ENCODE results near the gene PSME1. TPM values are rescaled to one million over a fixed set of nuclear protein-coding genes. Genes with fewer than 3 reads are reported as not detected.

PSME1 gene
- total and polyA plus RNA-seq, 2 of the 13 experiments (the other 11 are each of a cell fraction or from before 2014, with no cell fraction given): 159 to 608 TPM

DNA sequence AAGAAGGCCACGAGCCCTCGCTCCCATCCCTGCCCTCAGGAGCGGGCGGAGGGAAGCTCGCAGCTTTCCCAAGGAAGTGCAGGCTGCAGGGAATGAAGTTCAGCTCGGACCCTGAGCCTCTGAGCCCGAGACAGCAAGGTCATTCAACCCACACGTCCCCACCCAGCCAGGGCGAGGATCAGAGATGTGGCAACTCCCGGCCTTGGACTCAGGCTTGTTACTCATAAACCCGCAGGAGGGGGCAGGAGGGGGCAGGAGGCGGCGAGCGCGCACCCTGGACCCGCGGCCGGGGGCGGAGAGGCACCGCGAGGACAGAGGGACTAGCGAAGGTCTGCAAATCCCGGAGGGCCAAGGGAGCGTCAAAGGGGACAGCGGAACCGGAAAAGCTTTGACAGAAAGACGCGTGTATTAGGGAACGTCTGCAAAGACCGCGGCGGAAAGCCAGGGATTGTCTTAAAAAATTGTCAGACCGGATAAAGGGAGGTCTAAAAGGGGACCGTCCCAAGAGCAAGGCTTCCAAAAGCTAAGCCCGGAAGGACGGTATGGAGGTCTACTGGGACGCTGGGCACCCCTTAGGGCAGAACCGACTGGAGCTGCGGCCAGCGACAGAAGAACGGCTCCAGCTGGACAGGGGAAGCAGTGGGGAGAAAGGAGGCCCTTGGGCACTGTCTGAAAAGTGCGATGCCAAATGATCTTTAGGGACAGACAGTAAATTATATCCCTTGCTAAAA lies 22.0 kb upstream of the PSME1 start (continued):
- TF ChIP-seq TBP (CRISPR knock-in tag; IDR thresholded peaks at IDR 0.05): peak; percentile 31
- peak; percentile 98 for TF ChIP-seq ZNF713 (CRISPR knock-in tag; IDR thresholded peaks at IDR 0.05)
- TF ChIP-seq MNT (IDR thresholded peaks at IDR 0.05): peak; percentile 74
- peak; percentile 68; the same call in 1 of the 2 replicates for TF ChIP-seq ZNF569 (CRISPR knock-in tag; IDR thresholded peaks at IDR 0.05; ENCODE audit: borderline replicate concordance)
- TF ChIP-seq NFYC (CRISPR knock-in tag; IDR thresholded peaks at IDR 0.05): peak; percentile 74
- TF ChIP-seq, protein P1, sequence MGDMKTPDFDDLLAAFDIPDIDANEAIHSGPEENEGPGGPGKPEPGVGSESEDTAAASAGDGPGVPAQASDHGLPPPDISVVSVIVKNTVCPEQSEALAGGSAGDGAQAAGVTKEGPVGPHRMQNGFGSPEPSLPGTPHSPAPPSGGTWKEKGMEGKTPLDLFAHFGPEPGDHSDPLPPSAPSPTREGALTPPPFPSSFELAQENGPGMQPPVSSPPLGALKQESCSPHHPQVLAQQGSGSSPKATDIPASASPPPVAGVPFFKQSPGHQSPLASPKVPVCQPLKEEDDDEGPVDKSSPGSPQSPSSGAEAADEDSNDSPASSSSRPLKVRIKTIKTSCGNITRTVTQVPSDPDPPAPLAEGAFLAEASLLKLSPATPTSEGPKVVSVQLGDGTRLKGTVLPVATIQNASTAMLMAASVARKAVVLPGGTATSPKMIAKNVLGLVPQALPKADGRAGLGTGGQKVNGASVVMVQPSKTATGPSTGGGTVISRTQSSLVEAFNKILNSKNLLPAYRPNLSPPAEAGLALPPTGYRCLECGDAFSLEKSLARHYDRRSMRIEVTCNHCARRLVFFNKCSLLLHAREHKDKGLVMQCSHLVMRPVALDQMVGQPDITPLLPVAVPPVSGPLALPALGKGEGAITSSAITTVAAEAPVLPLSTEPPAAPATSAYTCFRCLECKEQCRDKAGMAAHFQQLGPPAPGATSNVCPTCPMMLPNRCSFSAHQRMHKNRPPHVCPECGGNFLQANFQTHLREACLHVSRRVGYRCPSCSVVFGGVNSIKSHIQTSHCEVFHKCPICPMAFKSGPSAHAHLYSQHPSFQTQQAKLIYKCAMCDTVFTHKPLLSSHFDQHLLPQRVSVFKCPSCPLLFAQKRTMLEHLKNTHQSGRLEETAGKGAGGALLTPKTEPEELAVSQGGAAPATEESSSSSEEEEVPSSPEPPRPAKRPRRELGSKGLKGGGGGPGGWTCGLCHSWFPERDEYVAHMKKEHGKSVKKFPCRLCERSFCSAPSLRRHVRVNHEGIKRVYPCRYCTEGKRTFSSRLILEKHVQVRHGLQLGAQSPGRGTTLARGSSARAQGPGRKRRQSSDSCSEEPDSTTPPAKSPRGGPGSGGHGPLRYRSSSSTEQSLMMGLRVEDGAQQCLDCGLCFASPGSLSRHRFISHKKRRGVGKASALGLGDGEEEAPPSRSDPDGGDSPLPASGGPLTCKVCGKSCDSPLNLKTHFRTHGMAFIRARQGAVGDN (CRISPR knock-in tag; IDR thresholded peaks at IDR 0.05): peak; percentile 98
- peak; percentile 87; the same call in 1 of the 2 replicates for TF ChIP-seq XBP1 (CRISPR knock-in tag; IDR thresholded peaks at IDR 0.05)
- TF ChIP-seq TEAD3 (CRISPR knock-in tag; optimal IDR thresholded peaks at IDR 0.05; ENCODE audit: borderline replicate concordance): peak; percentile 92
- TF ChIP-seq REPIN1 (CRISPR knock-in tag; IDR thresholded peaks at IDR 0.05; ENCODE audit: borderline replicate concordance, low read depth): peak; percentile 100
- TF ChIP-seq ZNF503 (CRISPR knock-in tag; IDR thresholded peaks at IDR 0.05): peak; percentile 95
- TF ChIP-seq SALL1 (CRISPR knock-in tag; IDR thresholded peaks at IDR 0.05): peak; percentile 100
- TF ChIP-seq, protein P2, sequence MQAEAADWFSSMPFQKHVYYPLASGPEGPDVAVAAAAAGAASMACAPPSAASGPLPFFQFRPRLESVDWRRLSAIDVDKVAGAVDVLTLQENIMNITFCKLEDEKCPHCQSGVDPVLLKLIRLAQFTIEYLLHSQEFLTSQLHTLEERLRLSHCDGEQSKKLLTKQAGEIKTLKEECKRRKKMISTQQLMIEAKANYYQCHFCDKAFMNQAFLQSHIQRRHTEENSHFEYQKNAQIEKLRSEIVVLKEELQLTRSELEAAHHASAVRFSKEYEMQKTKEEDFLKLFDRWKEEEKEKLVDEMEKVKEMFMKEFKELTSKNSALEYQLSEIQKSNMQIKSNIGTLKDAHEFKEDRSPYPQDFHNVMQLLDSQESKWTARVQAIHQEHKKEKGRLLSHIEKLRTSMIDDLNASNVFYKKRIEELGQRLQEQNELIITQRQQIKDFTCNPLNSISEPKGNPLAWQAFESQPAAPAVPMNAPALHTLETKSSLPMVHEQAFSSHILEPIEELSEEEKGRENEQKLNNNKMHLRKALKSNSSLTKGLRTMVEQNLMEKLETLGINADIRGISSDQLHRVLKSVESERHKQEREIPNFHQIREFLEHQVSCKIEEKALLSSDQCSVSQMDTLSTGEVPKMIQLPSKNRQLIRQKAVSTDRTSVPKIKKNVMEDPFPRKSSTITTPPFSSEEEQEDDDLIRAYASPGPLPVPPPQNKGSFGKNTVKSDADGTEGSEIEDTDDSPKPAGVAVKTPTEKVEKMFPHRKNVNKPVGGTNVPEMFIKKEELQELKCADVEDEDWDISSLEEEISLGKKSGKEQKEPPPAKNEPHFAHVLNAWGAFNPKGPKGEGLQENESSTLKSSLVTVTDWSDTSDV (CRISPR knock-in tag; IDR thresholded peaks at IDR 0.05): peak; percentile 82; the same call in 1 of the 2 replicates
- peak; percentile 59; the same call in 1 of the 2 replicates for TF ChIP-seq BHLHE40 (IDR thresholded peaks at IDR 0.05; ENCODE audit: low read length)
- TF ChIP-seq ZNF773 (CRISPR knock-in tag; IDR thresholded peaks at IDR 0.05; ENCODE audit: borderline replicate concordance): peak; percentile 84; the same call in 1 of the 2 replicates
- peak; percentile 90 for TF ChIP-seq ZNF883 (CRISPR knock-in tag; IDR thresholded peaks at IDR 0.05; ENCODE audit: not compliant biosample characterization)
- peak; percentile 98 for TF ChIP-seq RBM39 (IDR thresholded peaks at IDR 0.05; ENCODE audit: low read depth, low read length, poor library complexity, severe bottlenecking)
- TF ChIP-seq U2AF2 (IDR thresholded peaks at IDR 0.05; ENCODE audit: low read depth, low read length): no peak; the same call in 1 of the 2 replicates
- TF ChIP-seq ZNF768 (CRISPR knock-in tag; IDR thresholded peaks at IDR 0.05): peak; percentile 94
- peak; percentile 98; the same call in 1 of the 2 replicates for TF ChIP-seq FIP1L1 (IDR thresholded peaks at IDR 0.05; ENCODE audit: borderline replicate concordance, insufficient read depth, low read depth, low read length)

All from HepG2 (cell line).